Kidney capillary endothelial cell (primary cell): ENCODE data around the gene OR4B1.

ENCODE experiments used
- DNase-seq: peaks from one replicate; pipeline ENCODE4 v3.0.0-alpha.2; 2018; ENCODE audit warnings: low spot score

The OR4B1 gene

DNA sequence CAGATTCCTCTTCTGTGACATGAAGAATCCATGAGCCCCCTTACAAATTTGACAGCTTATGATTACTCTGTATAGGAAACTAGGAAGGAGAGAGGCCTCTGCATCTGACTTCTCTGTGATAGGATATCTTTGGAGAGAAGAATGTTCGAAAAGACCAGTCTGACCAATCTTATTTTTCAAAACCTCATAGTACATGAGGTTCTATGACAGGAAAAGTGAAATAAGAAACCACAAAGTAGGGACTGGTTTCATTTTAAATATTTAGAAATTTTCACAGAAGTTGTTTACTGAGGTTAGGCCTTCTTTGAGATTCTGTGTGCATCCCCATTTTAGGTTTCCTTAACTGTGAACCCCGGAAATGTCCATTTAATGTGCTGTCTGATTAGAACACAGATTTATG lies 45.0 kb downstream of the OR4B1 start:
- no peak for DNase-seq

DNA sequence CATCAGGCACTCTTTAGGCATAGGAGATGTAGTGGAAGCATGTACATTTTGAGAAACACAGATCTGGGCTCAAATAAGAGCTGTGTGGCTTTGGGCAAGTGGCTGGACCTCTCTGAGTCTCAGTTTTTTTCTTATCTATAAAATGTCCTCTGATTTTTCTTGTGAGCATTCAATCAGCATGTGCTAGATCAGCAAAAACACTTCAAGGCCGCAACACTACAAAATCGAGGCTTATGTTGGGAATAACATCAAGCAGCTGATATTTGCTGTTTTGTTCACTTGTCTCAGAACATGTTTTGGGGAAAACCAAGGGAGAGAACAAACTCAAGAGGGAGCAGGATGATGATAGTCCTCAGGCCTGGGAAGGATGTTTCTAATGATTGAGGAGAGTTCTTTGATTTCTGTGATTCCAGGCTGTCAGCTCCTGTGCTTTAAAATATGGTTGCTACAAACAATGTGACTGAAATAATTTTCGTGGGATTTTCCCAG lies 46.9 kb downstream of the OR4B1 start, which contains the start of gene OR4X1:
TSS of gene OR4X1 (plus strand) at position 439 of the 489 bp plus-strand sequence. CDS start at position 439, 0 bp downstream.
- DNase-seq, result no peak
